IPS-NIHi11 (cell line): ENCODE data around the gene TRIM14.
"Not testable (repeated sequence)": the region's sequence is repeated elsewhere in the genome, so short reads cannot be mapped to it uniquely, and the experiment has no call there.

Source experiments
- DNase-seq: peaks from one replicate; pipeline ENCODE4 v3.0.0; 2012; ENCODE audit warnings: mixed read lengths, low spot score

The TRIM14 gene

GRCh38 chr9:98047002-98047401 is 72.0 kb downstream of the TRIM14 start:
- DNase-seq: no peak

DNA sequence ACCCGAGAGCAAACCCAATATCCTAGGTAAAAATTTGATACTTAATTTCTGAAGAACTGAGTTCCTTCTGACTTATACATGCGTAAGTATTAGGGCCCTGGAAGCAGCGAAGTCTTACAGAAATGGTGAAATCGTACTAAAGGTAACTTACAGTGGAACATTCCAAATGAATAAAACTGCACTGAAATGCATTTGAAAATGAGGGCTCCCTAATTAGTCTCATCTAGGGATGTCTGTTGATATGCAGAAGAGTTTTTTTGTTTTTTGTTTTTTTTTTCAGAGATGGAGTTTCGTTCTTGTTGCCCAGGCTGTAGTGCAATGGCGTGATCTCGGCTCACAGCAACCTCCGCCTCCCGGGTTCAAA is 72.9 kb downstream of the TRIM14 start:
- no peak for DNase-seq

GRCh38 chr9:98045234-98046179 is 73.5 kb downstream of the TRIM14 start:
- DNase-seq: no peak

DNA sequence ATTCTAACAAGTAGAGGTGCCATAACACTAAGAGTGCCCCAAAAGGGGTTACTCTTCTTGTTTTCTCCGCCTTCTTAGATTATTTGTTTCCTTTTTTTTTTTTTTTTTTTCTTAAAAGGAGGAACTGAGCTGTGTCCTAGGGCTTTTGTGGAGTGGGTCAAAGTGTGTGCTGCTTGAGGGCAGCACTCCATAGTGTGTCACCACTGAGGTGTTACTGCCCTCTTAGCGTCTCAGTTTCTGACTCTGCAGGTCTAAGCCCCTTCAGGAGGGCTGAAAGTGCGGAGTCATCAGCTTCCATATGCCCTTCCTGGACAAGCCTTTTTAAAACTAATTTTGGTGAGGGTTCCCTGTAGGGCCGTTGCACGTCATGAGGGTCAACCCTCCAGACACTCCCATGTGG is 75.1 kb downstream of the TRIM14 start:
- no peak for DNase-seq

- no peak for DNase-seq
Measured at GRCh38 chr9:98040212-98040611, 78.8 kb downstream of the TRIM14 start.

- no peak for DNase-seq
Measured at GRCh38 chr9:98039607-98040017, 79.4 kb downstream of the TRIM14 start.

DNA sequence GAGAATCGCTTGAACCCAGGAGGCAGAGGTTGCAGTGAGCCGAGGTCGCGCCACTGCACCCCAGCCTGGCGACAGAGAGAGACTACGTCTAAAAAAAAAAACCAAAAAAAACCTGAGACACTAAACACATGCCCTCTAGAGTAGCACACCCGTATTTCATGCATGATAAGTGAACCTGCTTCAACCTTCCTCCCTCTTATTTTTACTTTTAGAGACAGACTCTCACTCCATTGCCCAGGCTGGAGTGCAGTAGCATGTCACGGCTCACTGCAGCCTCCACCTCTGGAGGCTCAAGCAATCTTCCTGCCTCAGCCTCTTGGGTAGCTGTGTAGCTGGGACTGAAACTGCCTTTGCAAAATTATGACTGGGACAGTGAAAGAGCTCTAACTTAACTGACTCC is 80.1 kb downstream of the TRIM14 start:
- no peak for DNase-seq

- no peak for DNase-seq
Measured at GRCh38 chr9:98037357-98037756, 81.7 kb downstream of the TRIM14 start.

DNA sequence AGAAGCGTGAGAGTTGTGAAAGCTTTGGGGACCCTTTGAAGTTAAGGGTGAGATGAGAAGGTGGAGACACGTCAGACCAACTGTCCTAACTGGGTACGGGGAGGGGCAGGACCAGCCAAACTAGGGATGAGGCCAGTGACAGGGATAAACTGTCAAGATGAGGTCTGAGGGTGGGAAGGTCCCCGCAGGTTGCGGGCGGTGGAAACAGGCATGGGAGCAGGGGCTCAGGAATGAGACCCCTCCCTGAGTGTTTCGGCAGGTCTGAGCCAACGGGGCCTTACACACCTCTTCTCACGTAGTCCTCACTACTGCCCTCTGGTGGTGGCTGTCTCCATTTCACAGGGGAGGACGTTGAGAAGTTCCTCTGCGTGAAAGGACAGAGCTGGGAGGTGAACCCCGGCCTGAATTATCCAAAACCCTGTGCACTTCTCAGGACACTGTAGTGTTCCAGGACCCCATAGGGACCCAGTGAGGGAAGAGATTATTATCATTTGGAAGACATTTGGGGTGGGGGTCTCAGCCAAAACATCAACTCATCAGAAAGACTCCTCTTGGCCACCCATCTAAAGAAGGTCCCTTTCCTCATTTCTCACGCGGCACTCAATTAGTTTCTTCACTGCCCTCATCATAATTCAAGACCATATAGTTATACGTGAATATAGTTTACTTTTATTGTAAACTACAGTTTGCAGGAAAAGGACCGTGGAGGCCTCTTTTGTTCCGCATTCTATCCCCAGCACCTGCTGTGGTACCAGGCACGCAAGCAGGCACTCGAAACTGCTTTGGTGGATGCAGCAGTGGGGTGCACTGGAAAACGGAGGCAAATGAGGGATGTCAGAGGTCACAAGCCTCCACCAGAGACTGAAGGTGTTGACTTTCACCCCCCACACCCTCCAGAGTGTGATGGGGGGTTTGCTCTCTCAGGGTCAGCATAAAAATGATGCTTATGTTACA is 84.2 kb downstream of the TRIM14 start:
- peak; percentile 82 for DNase-seq

- DNase-seq: no peak
Measured at GRCh38 chr9:98031935-98032334, 87.1 kb downstream of the TRIM14 start.

DNA sequence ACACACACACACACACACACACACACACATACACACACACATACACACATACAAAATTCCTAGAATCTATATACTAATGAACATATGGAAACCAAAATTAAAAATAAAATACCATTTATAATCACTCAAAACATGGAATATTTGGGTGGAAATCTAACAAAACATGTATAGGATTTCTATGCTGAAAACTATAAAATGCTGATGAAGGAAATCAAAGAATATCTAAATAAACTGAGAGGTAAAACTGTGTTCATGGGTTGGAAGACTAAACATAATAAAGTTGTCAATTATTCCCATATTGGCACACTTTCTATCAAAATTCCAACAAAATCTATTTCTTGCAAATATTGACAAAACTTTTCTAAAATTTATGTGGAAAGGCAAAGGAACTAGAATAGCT is 87.9 kb downstream of the TRIM14 start:
- no peak for DNase-seq

DNA sequence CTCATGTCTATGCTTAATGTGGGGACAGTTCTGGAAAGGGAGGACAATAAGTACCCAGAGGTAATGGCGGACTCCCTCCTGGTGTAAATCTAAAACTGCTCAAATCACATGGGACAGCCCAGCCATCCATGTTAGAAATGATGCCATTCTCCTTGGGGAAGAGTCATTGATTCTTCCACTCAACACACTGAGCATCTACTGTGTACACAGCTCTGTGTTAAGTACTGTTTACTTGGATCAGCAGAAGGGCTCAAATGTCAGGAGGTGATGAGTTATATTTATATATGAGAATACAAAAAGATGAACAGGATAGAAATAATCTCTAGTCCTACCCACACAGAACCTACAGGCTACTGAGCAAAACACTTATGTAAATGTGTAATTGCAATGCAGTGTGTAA is 94.3 kb downstream of the TRIM14 start:
- DNase-seq: no peak

- no peak for DNase-seq
Measured at GRCh38 chr9:98022447-98022846, 96.6 kb downstream of the TRIM14 start.

DNA sequence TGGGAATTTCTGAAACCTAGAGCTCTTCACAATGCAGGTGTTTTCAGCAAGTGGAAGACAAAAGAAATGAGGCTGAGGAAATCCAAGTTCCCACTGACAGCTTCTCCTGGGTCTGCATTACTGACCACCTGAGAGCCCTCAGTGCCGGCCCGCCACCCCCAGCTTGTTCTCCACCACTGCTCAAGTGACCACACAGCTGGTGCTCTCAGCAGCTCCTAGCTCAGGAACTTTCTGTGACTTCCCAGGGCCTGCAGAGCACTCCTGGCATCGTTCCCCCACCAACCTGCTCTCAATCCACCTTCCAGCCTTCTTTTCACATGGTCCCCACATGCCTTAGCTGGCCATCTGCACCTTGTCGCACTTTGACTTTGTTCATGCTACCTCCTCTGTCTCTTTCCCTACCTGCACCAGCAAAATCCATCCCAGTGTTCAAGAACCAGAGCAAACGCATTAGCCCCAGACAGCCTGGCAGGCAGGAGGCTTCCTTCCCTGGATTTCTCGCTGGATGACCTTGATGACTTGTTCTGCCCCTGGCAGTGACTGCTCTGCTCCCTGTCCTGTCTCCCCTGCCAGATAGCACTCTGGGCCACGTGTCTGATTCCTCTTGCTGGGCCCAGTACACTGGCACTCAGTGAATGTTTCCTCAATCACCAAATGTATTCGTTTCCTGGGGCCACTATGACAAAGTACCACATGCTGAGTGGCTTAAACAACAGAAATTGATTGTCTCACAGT is 97.5 kb downstream of the TRIM14 start:
- no peak for DNase-seq

GRCh38 chr9:98020476-98021145 is 98.4 kb downstream of the TRIM14 start:
- no peak for DNase-seq

DNA sequence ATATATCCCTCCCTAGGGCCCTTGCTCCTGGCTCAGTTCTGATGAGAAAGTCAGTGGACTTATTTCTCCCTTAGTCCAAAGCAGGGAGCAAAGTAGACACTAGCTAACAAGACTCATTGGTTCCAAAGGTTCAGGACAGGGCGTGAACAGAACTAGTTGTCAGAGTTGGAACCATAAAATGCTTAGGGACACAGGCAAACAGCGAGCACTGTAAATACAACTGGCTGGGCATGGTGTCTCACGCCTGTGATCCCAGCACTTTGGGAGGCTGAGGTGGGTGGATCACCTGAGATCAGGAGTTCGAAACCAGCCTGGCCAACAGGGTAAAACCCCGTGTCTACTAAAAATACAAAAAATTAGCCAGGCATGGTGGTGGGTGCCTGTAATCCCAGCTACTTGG is 99.2 kb downstream of the TRIM14 start:
- not testable (repeated sequence) for DNase-seq
